Measurements from ENCODE around the gene GPC2.

Gene GPC2

DNA sequence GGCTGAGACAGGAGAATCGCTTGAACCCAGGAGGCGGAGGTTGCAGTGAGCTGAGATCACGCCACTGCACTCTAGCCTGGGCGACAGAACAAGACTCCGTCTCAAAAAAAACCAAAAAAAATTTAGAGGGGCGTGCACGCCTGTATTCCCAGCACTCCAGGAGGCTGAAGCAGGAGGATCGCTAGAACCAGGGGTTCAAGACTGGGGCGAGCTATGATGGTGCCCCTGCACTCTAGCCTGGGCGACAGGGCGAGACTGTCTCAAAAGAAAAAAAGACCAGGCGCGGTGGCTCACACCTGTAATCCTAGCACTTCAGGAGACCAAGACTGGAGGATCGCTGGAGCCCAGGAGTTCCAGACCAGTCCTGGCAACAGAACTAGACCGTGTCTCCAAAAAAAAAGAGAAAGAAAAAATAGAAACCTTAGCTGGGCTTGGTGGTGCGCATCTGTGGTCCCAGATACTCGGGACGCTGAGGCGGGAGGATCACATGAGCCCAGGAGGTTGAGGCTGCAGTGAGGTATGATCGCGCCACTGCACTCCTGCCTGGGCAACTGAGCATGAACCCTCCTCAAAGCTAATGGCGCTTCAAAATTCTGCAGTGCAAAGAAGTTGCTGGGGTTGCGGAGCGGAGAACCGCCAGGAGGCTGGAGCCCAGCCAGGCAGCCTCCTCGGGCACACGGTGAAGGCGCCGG, 50.8 kb downstream of the GPC2 start:
- DNase-seq (ENCODE audit: extremely low read depth in 1 of 2, low read depth in 1 of 2) = no peak

DNA sequence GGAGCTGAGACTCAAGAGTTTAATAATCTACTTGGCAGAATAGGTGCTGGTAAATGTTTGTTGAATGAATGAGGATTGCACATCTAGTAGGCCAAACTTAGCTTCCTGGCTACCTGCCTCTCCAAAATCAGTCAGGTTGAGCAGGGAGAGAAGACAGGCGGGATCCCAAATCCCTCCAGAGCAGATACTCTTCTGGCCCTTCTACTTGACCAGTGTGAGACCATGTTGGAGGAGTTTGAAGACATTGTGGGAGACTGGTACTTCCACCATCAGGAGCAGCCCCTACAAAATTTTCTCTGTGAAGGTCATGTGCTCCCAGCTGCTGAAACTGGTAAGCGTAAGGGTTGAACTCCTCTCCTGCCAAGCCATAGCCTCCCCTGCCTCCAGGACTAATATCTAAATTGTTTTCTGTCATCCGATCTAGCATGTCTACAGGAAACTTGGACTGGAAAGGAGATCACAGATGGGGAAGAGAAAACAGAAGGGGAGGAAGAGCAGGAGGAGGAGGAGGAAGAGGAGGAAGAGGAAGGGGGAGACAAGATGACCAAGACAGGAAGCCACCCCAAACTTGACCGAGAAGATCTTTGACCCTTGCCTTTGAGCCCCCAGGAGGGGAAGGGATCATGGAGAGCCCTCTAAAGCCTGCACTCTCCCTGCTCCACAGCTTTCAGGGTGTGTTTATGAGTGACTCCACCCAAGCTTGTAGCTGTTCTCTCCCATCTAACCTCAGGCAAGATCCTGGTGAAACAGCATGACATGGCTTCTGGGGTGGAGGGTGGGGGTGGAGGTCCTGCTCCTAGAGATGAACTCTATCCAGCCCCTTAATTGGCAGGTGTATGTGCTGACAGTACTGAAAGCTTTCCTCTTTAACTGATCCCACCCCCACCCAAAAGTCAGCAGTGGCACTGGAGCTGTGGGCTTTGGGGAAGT, 52.6 kb downstream of the GPC2 start:
- no peak for DNase-seq (ENCODE audit: extremely low read depth in 1 of 2, low read depth in 1 of 2)

DNA sequence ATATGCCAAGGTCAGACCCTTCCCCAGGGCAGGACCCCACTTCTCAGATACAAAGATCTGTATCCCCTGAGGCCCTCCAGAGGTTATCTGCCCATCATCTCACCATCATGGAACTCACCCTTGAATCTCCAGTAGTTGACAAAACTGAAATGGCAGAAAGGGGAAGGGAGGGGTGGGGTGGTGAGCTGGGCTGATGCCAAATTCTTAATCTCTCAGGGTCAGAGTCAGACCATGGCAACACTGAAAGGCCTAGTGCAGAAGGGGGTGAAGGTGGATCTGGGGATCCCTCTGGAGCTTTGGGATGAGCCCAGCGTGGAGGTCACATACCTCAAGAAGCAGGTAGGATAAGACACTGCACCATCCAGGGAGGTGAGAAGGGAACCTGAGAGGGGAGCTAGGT, 54.6 kb downstream of the GPC2 start:
- no peak for DNase-seq (ENCODE audit: extremely low read depth in 1 of 2, low read depth in 1 of 2)

DNA sequence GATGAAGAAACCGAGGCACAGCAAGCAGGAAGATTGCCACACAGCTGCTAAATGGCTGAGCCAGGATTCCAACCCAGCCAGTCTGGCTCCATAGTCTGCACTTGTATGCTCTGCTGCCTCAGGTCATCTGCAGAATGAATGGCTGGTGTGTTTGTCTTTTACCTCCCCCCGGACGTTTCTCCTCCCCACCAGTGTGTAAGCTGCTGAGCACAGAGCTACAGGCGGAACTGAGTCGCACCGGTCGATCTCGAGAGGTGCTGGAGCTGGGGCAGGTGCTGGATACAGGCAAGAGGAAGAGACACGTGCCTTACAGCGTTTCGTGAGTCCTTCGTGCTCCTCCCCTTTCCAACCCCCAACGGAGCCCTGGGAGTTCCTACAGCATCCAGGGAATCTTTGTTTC, 55.1 kb downstream of the GPC2 start:
- DNase-seq (ENCODE audit: extremely low read depth in 1 of 2, low read depth in 1 of 2) = no peak

DNA sequence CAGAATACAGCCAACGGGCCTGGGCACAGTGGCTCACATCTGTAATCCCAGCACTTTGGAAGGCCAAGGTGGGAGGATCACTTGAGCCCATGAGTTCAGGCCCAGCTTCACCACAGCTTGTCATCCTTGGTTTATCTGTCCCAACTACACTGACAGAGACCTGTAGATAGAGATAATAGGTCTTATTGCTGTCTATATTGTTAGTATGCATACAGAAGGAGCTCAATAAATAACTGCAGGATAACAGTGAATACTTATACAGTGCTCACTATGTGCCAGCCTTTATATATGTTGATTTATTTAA, 56.5 kb downstream of the GPC2 start:
- no peak for DNase-seq (ENCODE audit: extremely low read depth in 1 of 2, low read depth in 1 of 2)

DNA sequence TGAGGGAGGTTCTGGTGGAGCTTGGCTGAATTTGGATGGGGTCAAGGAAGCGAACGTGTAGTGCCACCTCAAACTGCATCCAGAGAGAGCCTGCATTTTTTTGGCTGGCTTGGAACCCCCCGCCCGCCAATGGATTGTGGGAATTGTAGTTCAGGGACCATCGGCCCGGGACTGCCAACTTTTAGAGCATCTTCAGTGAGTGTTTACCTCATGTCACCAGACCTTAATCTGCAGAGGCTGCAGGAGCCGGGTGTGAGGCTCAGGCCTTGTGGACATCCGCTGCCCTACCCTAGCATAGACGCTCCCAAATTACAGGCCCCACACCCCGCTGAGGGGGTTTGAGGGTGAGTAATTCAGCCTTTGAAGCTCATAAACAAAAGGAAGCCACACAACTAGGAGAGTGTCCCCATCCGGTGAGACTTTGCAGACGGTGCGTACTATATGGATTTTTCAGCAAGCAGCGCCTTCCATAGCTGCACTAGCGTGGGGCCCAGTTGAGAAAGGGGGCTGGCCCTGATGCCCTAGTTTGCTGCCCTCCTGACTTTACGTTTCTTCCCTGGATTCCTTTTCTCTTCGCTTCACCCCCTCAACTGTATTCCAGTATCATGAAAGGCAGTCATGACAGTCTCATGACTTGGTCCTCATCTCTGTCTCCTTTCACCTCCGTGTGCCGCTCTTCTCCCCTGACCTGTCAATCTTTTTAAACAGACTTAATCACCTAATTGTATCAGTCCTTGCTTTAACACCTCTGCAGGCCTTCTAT, 57.0 kb downstream of the GPC2 start:
- DNase-seq (ENCODE audit: extremely low read depth in 1 of 2, low read depth in 1 of 2) = peak; percentile 38 to 49
